GM21360 (cell line): ENCODE results near the gene UGT3A1.
"Not testable (repeated sequence)": the region's sequence is repeated elsewhere in the genome, so short reads cannot be mapped to it uniquely, and the experiment has no call there.

Experiments
- ATAC-seq: cut with Tn5 transposase; IDR thresholded peaks from one replicate; pipeline ENCODE4 v1.9.1; 2021; ENCODE audit warnings: mild to moderate bottlenecking, moderate library complexity; ENCODE audit not compliant: unreplicated experiment

Gene UGT3A1

GRCh38 chr5:35990520-35990919 is 670 bp downstream of the UGT3A1 start:
- no peak for ATAC-seq

GRCh38 chr5:35988529-35988928 is 2.7 kb downstream of the UGT3A1 start:
- ATAC-seq: no peak

- no peak for ATAC-seq
Observed at GRCh38 chr5:35987776-35988175, 3.4 kb downstream of the UGT3A1 start.

GRCh38 chr5:35979715-35980114 is 11.5 kb downstream of the UGT3A1 start:
- no peak for ATAC-seq

GRCh38 chr5:35976859-35977258 is 14.3 kb downstream of the UGT3A1 start:
- not testable (repeated sequence) for ATAC-seq

- no peak for ATAC-seq
Observed at GRCh38 chr5:35974570-35974969, 16.6 kb downstream of the UGT3A1 start.

- no peak for ATAC-seq
Observed at GRCh38 chr5:35971878-35972210, 19.3 kb downstream of the UGT3A1 start.

GRCh38 chr5:35971186-35971877 is 19.9 kb downstream of the UGT3A1 start:
- no peak for ATAC-seq

GRCh38 chr5:35963381-35963843 is 27.8 kb downstream of the UGT3A1 start:
- no peak for ATAC-seq

GRCh38 chr5:35960328-35960727 is 30.9 kb downstream of the UGT3A1 start:
- no peak for ATAC-seq

GRCh38 chr5:35956429-35956828 is 34.8 kb downstream of the UGT3A1 start:
- no peak for ATAC-seq

- ATAC-seq: no peak
Observed at GRCh38 chr5:35954175-35954574, 37.0 kb downstream of the UGT3A1 start.

GRCh38 chr5:35947085-35947484 is 44.1 kb downstream of the UGT3A1 start:
- no peak for ATAC-seq

GRCh38 chr5:35939639-35940038 is 51.6 kb downstream of the UGT3A1 start:
- no peak for ATAC-seq

- no peak for ATAC-seq
Observed at GRCh38 chr5:35938568-35939227, 52.5 kb downstream of the UGT3A1 start, which contains the start of gene CAPSL. Gene CAPSL (minus strand): TSS chr5:35938622. CDS start chr5:35921120, 17,502 bp downstream.

- ATAC-seq: no peak
Observed at GRCh38 chr5:35926389-35927051, 64.7 kb downstream of the UGT3A1 start.

GRCh38 chr5:35924950-35925722 is 66.1 kb downstream of the UGT3A1 start:
- peak; percentile 80 for ATAC-seq

GRCh38 chr5:35924122-35924949 is 66.9 kb downstream of the UGT3A1 start:
- peak; percentile 7 for ATAC-seq

GRCh38 chr5:35922468-35922867 is 68.7 kb downstream of the UGT3A1 start:
- no peak for ATAC-seq

GRCh38 chr5:35921930-35922329 is 69.3 kb downstream of the UGT3A1 start:
- no peak for ATAC-seq
